Nephron progenitor cell (in vitro differentiated cells): ENCODE measurements around the gene HS6ST3.
A peak's percentile ranks its signal among the peaks of the same experiment; 100 is the strongest.

Experiments used
- DNase-seq: peaks from one replicate; pipeline ENCODE4 v3.0.0; 2021
- H3K27ac Mint-ChIP-seq: 2 replicates; pipeline ENCODE4 v1.8.0; 2021; ENCODE audit warnings: mild to moderate bottlenecking, moderate library complexity, mixed read lengths
- H3K27me3 Mint-ChIP-seq: 2 replicates; pipeline ENCODE4 v1.8.0; 2021; ENCODE audit warnings: mild to moderate bottlenecking, low read depth, mixed read lengths; ENCODE audit not compliant: poor library complexity
- H3K36me3 Mint-ChIP-seq: 2 replicates; pipeline ENCODE4 v1.8.0; 2021; ENCODE audit warnings: low read depth, mixed read lengths
- H3K4me1 Mint-ChIP-seq: 2 replicates; pipeline ENCODE4 v1.8.0; 2021; ENCODE audit warnings: mixed read lengths
- H3K4me3 Mint-ChIP-seq: 2 replicates; pipeline ENCODE4 v1.8.0; 2021; ENCODE audit warnings: mild to moderate bottlenecking, moderate library complexity, mixed read lengths
- H3K9me3 Mint-ChIP-seq: 2 replicates; pipeline ENCODE4 v1.8.0; 2021; ENCODE audit warnings: mild to moderate bottlenecking, moderate library complexity, mixed read lengths
- CTCF ChIP-seq: fragments of 200-600 bp; sonication (generic); IDR thresholded peaks from 2 replicates; pipeline ENCODE4 v1.5.0; 2021; ENCODE audit warnings: antibody characterized with exemption

Gene HS6ST3

GRCh38 chr13:96844616-96845015 is 754.7 kb downstream of the HS6ST3 start:
- H3K4me1 Mint-ChIP-seq, result no peaks in the 10 kb centered on the region
- no peak for DNase-seq
- H3K27ac Mint-ChIP-seq, result no peak overlapping the region
- H3K36me3 Mint-ChIP-seq, result no peaks in the 10 kb centered on the region
- peaks cover 5% of the 10 kb centered on the region for H3K27me3 Mint-ChIP-seq
- TF ChIP-seq CTCF, result no peak
- H3K4me3 Mint-ChIP-seq, result no peak overlapping the region
- H3K9me3 Mint-ChIP-seq, result no peaks in the 10 kb centered on the region

- Mint-ChIP-seq H3K27me3 (peaks cover 4% of the 10 kb centered on the region), H3K27ac (no peak overlapping the region), H3K36me3 (no peaks in the 10 kb centered on the region), H3K9me3 (peaks cover 10% of the 10 kb centered on the region), H3K4me3 (no peak overlapping the region), H3K4me1 (no peaks in the 10 kb centered on the region)
- TF ChIP-seq CTCF, result no peak
- DNase-seq, result no peak
Observed at GRCh38 chr13:96848286-96848685, 758.4 kb downstream of the HS6ST3 start.

- DNase-seq, result no peak
- H3K4me3 Mint-ChIP-seq, result no peak overlapping the region
- no peaks in the 10 kb centered on the region for H3K4me1 Mint-ChIP-seq
- no peaks in the 10 kb centered on the region for H3K36me3 Mint-ChIP-seq
- peaks cover 15% of the 10 kb centered on the region for H3K9me3 Mint-ChIP-seq
- peaks cover 10% of the 10 kb centered on the region for H3K27me3 Mint-ChIP-seq
- TF ChIP-seq CTCF, result no peak
- no peak overlapping the region for H3K27ac Mint-ChIP-seq
Observed at GRCh38 chr13:96849091-96849490, 759.2 kb downstream of the HS6ST3 start.

- H3K27ac Mint-ChIP-seq, result no peak overlapping the region
- no peak overlapping the region for H3K4me3 Mint-ChIP-seq
- DNase-seq, result no peak
- H3K4me1 Mint-ChIP-seq, result no peaks in the 10 kb centered on the region
- H3K9me3 Mint-ChIP-seq, result peaks cover 15% of the 10 kb centered on the region
- H3K27me3 Mint-ChIP-seq, result peaks cover 10% of the 10 kb centered on the region
- H3K36me3 Mint-ChIP-seq, result no peaks in the 10 kb centered on the region
- TF ChIP-seq CTCF, result no peak
Observed at GRCh38 chr13:96850538-96851145, 760.7 kb downstream of the HS6ST3 start.

GRCh38 chr13:96851856-96852445 is 762.0 kb downstream of the HS6ST3 start:
- H3K9me3 Mint-ChIP-seq, result peaks cover 15% of the 10 kb centered on the region
- TF ChIP-seq CTCF, result no peak
- peaks cover 10% of the 10 kb centered on the region for H3K27me3 Mint-ChIP-seq
- H3K27ac Mint-ChIP-seq, result peak overlapping the region; percentile 7
- no peak for DNase-seq
- H3K36me3 Mint-ChIP-seq, result no peaks in the 10 kb centered on the region
- H3K4me3 Mint-ChIP-seq, result no peak overlapping the region
- no peaks in the 10 kb centered on the region for H3K4me1 Mint-ChIP-seq
